ENCODE data around the gene PKP1.

DNA sequence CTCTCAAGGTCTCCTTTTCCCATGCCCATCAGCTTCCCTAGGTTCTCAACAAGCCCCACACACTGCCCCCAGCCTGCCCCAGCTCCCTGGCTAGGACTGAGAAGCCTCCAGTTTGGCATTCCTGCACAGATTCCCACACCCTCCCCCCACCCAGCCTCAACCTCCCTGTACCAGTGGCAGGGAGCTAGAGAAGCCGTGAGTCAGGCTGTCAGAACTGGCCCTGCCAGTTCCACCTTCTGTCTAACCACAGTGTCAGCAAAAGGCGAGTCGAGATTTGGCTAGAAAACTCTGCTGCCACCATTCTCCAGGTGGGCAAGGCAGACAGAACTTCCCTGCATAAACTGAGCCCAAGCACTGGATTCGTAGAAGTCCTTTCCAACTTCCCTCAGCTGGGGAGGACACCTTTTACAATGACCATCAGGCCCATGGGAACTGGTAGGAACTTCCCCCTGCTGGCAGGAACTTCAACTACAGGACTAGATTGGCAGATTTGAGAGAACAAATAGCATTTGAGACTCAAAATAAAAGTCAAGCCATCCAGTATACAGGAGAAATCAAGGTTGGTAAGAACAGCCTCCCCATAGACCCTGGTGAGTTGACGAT lies 63.1 kb downstream of the PKP1 start:
- TF ChIP-seq, protein P1, sequence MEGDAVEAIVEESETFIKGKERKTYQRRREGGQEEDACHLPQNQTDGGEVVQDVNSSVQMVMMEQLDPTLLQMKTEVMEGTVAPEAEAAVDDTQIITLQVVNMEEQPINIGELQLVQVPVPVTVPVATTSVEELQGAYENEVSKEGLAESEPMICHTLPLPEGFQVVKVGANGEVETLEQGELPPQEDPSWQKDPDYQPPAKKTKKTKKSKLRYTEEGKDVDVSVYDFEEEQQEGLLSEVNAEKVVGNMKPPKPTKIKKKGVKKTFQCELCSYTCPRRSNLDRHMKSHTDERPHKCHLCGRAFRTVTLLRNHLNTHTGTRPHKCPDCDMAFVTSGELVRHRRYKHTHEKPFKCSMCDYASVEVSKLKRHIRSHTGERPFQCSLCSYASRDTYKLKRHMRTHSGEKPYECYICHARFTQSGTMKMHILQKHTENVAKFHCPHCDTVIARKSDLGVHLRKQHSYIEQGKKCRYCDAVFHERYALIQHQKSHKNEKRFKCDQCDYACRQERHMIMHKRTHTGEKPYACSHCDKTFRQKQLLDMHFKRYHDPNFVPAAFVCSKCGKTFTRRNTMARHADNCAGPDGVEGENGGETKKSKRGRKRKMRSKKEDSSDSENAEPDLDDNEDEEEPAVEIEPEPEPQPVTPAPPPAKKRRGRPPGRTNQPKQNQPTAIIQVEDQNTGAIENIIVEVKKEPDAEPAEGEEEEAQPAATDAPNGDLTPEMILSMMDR (IDR thresholded peaks at IDR 0.05; ENCODE audit: low read depth, low read length, poor library complexity, severe bottlenecking) = peak; percentile 69
- no peak for TF ChIP-seq EZH2phosphoT487 (IDR thresholded peaks at IDR 0.05; ENCODE audit: borderline replicate concordance, low read length)

Measured in DOHH2 (cell line).